ENCODE data around the gene FAM107B. TPM values are rescaled to one million over a fixed set of nuclear protein-coding genes. Genes with fewer than 3 reads are reported as not detected.
A peak's percentile ranks its signal among the peaks of the same experiment; 100 is the strongest.

FAM107B gene
- total RNA-seq, 6 donors from 2014 or later = 44.0 to 136 (median 77.0) TPM

DNA sequence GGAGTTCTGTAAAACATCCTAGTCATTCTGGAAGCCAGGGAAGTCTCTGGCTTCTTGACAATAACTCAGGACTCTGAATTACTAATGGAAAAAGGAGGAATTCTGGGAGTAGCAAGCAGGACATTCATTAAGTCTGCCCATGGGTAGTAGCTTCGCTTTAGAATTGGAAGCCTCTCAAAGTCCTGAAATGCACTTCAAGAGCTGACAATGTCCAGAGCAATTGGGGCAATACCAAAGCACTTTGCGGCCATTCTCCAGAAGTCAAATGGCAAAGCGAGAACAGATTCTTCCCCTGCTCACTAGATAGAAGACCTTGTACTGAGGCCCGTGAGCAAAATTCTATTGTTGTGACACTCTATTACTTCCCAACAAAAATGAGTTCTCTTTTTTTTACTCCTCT, 293.7 kb downstream of the FAM107B start:
- no peak for ATAC-seq (ENCODE audit: low FRiP score in 2 of 2)
- TF ChIP-seq POLR2AphosphoS5 (IDR thresholded peaks at IDR 0.05) (no peak), POLR2A (IDR thresholded peaks at IDR 0.05) (no peak), EP300 (IDR thresholded peaks at IDR 0.05) (no peak)
- TF ChIP-seq, protein P1, sequence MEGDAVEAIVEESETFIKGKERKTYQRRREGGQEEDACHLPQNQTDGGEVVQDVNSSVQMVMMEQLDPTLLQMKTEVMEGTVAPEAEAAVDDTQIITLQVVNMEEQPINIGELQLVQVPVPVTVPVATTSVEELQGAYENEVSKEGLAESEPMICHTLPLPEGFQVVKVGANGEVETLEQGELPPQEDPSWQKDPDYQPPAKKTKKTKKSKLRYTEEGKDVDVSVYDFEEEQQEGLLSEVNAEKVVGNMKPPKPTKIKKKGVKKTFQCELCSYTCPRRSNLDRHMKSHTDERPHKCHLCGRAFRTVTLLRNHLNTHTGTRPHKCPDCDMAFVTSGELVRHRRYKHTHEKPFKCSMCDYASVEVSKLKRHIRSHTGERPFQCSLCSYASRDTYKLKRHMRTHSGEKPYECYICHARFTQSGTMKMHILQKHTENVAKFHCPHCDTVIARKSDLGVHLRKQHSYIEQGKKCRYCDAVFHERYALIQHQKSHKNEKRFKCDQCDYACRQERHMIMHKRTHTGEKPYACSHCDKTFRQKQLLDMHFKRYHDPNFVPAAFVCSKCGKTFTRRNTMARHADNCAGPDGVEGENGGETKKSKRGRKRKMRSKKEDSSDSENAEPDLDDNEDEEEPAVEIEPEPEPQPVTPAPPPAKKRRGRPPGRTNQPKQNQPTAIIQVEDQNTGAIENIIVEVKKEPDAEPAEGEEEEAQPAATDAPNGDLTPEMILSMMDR (IDR thresholded peaks at IDR 0.05) = no peak
- Histone ChIP-seq H3K27me3 (no peaks in the 10 kb centered on the region), H3K36me3 (no peaks in the 10 kb centered on the region), H3K9me3 (no peaks in the 10 kb centered on the region), H3K4me1 (no peaks in the 10 kb centered on the region), H3K27ac (no peak overlapping the region), H3K4me3 (no peak overlapping the region)
- no peak for DNase-seq
- WGBS, 2 donors = 92 to 93% methylated on average over 4 of the region's 4 CpGs

- DNase-seq = no peak
- no peak for TF ChIP-seq EP300 (IDR thresholded peaks at IDR 0.05)
- TF ChIP-seq POLR2AphosphoS5 (IDR thresholded peaks at IDR 0.05) = no peak
- TF ChIP-seq, protein P1 (IDR thresholded peaks at IDR 0.05) = peak in 2 of 6 experiments; percentile 26 to 29
- TF ChIP-seq POLR2A (IDR thresholded peaks at IDR 0.05) = no peak
- ATAC-seq (ENCODE audit: low FRiP score in 2 of 2) = peak in 1 of 2 donors; percentile 67
- Histone ChIP-seq H3K4me3 (no peak overlapping the region), H3K4me1 (no peaks in the 10 kb centered on the region), H3K36me3 (no peaks in the 10 kb centered on the region), H3K27ac (no peak overlapping the region), H3K27me3 (no peaks in the 10 kb centered on the region), H3K9me3 (no peaks in the 10 kb centered on the region)
- 37 to 40% methylated on average over 3 of the region's 3 CpGs for WGBS, 2 donors
These were observed 296.1 kb downstream of the FAM107B start for GRCh38 chr10:14478604-14479003.

DNA sequence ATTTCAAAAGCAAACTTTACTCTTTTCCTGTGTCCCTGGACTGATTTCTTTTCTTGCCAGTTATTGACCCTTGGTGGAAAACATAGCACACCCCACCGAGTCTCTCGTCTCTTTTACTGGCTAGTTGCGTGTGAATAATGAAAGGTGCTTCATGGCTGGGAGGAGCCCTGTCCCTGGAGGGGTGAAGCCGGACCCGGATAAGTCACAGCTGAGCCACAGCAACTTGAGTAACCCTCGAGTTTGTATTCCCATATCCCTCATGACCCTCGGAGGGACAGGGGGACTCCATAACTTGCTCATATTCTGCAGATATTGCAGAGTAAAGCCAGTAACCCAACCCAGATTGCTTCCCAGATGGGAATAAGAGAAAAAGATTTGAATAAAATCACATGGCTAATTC, 296.5 kb downstream of the FAM107B start:
- no peak for ATAC-seq (ENCODE audit: low FRiP score in 2 of 2)
- WGBS, 2 donors = 79% methylated on average over 7 of the region's 7 CpGs

GRCh38 chr10:14477408-14477710, 297.3 kb downstream of the FAM107B start:
- TF ChIP-seq EP300 (IDR thresholded peaks at IDR 0.05) (no peak), POLR2AphosphoS5 (IDR thresholded peaks at IDR 0.05) (no peak), POLR2A (IDR thresholded peaks at IDR 0.05) (no peak)
- TF ChIP-seq, protein P1 (IDR thresholded peaks at IDR 0.05) = no peak
- ATAC-seq (ENCODE audit: low FRiP score in 2 of 2) (peak in 1 of 2 donors; percentile 30), DNase-seq (no peak)
- no peaks in the 10 kb centered on the region for H3K36me3 ChIP-seq
- H3K4me1 ChIP-seq = no peaks in the 10 kb centered on the region
- WGBS, 2 donors = 70 to 76% methylated on average over 3 to 4 of the region's 4 CpGs
- no peaks in the 10 kb centered on the region for H3K27me3 ChIP-seq
- H3K9me3 ChIP-seq = no peaks in the 10 kb centered on the region
- H3K4me3 ChIP-seq = no peak overlapping the region
- H3K27ac ChIP-seq = no peak overlapping the region

More for the DNA sequence above, 296.5 kb downstream of the FAM107B start:
- Histone ChIP-seq H3K9me3 (no peaks in the 10 kb centered on the region), H3K4me3 (no peak overlapping the region), H3K4me1 (no peaks in the 10 kb centered on the region), H3K27ac (no peak overlapping the region), H3K27me3 (no peaks in the 10 kb centered on the region), H3K36me3 (no peaks in the 10 kb centered on the region)
- TF ChIP-seq EP300 (IDR thresholded peaks at IDR 0.05) = no peak
- no peak for TF ChIP-seq POLR2A (IDR thresholded peaks at IDR 0.05)
- no peak for DNase-seq

GRCh38 chr10:14476641-14477407, 297.9 kb downstream of the FAM107B start:
- Histone ChIP-seq H3K27ac (no peak overlapping the region), H3K9me3 (no peaks in the 10 kb centered on the region), H3K36me3 (no peaks in the 10 kb centered on the region), H3K27me3 (no peaks in the 10 kb centered on the region), H3K4me3 (no peak overlapping the region), H3K4me1 (no peaks in the 10 kb centered on the region)
- TF ChIP-seq POLR2A (IDR thresholded peaks at IDR 0.05) (no peak), POLR2AphosphoS5 (IDR thresholded peaks at IDR 0.05) (no peak), EP300 (IDR thresholded peaks at IDR 0.05) (no peak)
- TF ChIP-seq, protein P1 (IDR thresholded peaks at IDR 0.05) = no peak
- 84 to 91% methylated on average over 8 to 9 of the region's 9 CpGs for WGBS, 2 donors
- ATAC-seq (ENCODE audit: low FRiP score in 2 of 2) (peak in 1 of 2 donors; percentile 43), DNase-seq (no peak)
